Ammon's horn (tissue), 1 donor: ENCODE data around the gene AP2B1.

Experiments used
- DNase-seq: peaks from one replicate; pipeline ENCODE4 v3.0.0-alpha.2; 2016; ENCODE audit warnings: low spot score

Gene AP2B1

DNA sequence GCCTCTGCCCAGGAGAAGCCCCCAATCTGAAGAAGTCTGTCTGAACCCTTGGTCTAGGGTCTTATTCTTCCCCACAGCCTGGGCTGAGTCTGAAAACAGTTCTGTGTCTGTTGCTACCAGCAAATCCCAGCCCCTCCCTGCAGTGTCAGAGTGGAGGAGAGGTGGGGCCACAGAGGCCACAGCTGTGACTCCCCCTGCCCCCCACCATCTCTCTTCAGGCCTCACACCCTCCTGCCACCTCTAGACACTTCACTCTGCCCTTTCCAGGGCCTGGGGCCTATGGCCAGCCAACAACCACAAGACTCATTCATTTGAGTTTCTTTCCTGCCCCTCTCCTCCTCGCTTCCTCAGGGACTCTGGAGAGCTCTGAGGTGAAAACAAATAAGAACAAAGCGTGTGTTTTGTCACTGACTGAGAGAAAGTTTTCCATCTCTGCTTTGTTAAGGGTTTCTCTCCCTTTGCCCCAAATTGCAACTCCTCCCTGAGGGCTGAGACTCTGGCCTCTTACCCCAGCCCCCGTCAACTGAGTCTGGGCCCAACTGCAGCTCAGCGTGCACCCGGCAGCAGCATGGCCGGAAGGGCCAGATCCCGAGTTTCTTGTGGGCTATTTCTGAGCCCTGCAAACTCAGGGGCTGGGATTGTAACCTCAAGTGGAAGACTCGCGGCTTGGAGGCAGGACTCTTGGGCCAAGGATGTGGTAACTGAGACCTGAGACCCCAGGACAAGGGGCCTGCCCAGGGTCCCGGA lies 186.7 kb downstream of the AP2B1 start:
- no peak for DNase-seq

DNA sequence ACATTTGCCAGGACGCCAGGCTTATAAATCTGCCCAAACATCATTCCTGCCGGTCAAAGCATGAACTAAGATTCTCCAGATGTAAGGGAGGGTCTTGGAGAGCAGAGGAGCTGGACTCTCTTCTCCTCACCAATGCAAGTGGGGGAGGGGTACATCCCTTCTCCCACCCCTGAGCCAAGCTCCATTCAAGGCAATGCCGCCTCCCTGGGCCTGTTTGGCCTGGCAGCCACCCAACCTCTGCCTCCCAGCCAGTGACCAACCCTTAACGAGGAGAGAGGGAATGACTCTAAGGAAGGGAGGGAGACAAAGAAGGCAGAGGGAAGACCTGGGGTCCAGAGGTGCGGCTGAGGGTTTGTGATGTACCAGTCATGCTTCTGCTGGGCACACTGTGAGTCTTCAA lies 187.4 kb downstream of the AP2B1 start:
- DNase-seq = peak; percentile 66

- no peak for DNase-seq
Measured at GRCh38 chr17:35775039-35775438, 187.9 kb downstream of the AP2B1 start.

GRCh38 chr17:35775583-35775982 lies 188.5 kb downstream of the AP2B1 start:
- no peak for DNase-seq
